Activated CD8-positive, alpha-beta T cell treated with anti-CD3 and anti-CD28 coated beads, Interleukin-2, amount 10 ng/mL, durations not matched to agents 7 days and 5 days (primary cell): ENCODE results near the gene MIER2. TPM values are rescaled to one million over a fixed set of nuclear protein-coding genes. Genes with fewer than 3 reads are reported as not detected.

Experiments
- ATAC-seq: fragments of 150-1000 bp; cut with Tn5 transposase; one replicate; pipeline ENCODE4 v1.10.0; 2021; ENCODE audit warnings: moderate library complexity
- CTCF ChIA-PET: fragments of 350-600 bp; sonication (Branson Sonifier 250); formaldehyde crosslinking; loops from one replicate; lab custom pipeline; 2021; ENCODE audit warnings: antibody characterized with exemption; lab: Charles Lee
- POLR2A ChIA-PET: fragments of 350-600 bp; sonication (Branson Sonifier 250); formaldehyde crosslinking; loops from one replicate; lab custom pipeline; 2021; ENCODE audit warnings: antibody characterized with exemption; lab: Charles Lee
- DNase-seq: peaks from one replicate; pipeline ENCODE4 v3.0.0-alpha.2; 2020
- H3K27ac Mint-ChIP-seq: one replicate; pipeline ENCODE4 v1.8.0; 2021; ENCODE audit warnings: mild to moderate bottlenecking, mixed read lengths
- H3K27me3 Mint-ChIP-seq: one replicate; pipeline ENCODE4 v1.8.0; 2021; ENCODE audit warnings: low read depth, mixed read lengths
- H3K36me3 Mint-ChIP-seq: one replicate; pipeline ENCODE4 v1.8.0; 2021; ENCODE audit warnings: low read depth, mixed read lengths
- H3K4me1 Mint-ChIP-seq: one replicate; pipeline ENCODE4 v1.8.0; 2021; ENCODE audit warnings: low read depth, mixed read lengths
- H3K4me3 Mint-ChIP-seq: one replicate; pipeline ENCODE4 v1.8.0; 2021; ENCODE audit warnings: mild to moderate bottlenecking, mixed read lengths
- H3K9me3 Mint-ChIP-seq: one replicate; pipeline ENCODE4 v1.8.0; 2022; ENCODE audit warnings: mixed read lengths; ENCODE audit not compliant: insufficient read depth
- total RNA-seq, 2 experiments: library from RNA; stranded (reverse); gene quantifications; one replicate each; pipeline ENCODE4 v1.2.3, GENCODE V29; 2021

The MIER2 gene
- total RNA-seq, 2 experiments from 2014 or later: 21.6 to 23.1 TPM

GRCh38 chr19:347946-348861, 3.6 kb upstream of the MIER2 start:
- no peak overlapping the region for H3K27ac Mint-ChIP-seq
- CTCF ChIA-PET: no interaction called here
- H3K36me3 Mint-ChIP-seq: peaks cover 4% of the 10 kb centered on the region
- H3K4me3 Mint-ChIP-seq: no peak overlapping the region
- H3K27me3 Mint-ChIP-seq: peaks cover 8% of the 10 kb centered on the region
- DNase-seq: no peak
- no peak for ATAC-seq
- POLR2A ChIA-PET: no interaction called here
- peaks cover 5% of the 10 kb centered on the region for H3K9me3 Mint-ChIP-seq
- peaks cover 17% of the 10 kb centered on the region for H3K4me1 Mint-ChIP-seq

DNA sequence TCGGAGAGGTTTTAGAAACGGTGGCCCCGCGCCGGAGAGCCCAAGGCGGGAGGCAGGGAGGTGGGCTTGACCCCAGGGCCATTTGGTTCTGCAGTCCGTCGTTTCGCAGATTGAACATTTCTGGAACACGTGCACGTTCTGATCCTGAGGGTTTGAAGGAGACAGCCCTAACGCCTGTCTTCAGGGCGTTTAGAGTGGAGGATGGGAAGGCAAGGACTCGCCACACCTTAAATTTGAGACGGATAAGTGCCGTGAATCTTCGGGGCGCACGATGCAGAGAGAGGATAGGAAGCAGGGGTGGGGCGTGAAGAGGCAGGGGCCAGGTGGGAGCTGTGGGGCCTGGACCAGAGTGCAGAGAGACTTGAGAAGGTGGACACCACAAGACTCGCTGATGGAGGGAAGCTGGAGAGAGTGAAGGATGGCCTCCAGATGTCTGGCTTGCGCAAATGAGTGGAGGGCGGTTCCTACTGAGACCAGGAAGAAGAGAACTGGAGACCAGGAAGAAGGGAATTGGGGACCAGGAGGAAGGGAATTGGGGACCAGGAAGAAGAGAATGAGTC, 804 bp upstream of the MIER2 start:
- Mint-ChIP-seq H3K9me3 (no peaks in the 10 kb centered on the region), H3K27ac (no peak overlapping the region), H3K36me3 (peaks cover 7% of the 10 kb centered on the region), H3K4me1 (peaks cover 40% of the 10 kb centered on the region), H3K4me3 (peak overlapping the region; percentile 74), H3K27me3 (peaks cover 8% of the 10 kb centered on the region)
- ATAC-seq: no peak
- DNase-seq: no peak
- ChIA-PET POLR2A (no interaction called here), CTCF (no interaction called here)

DNA sequence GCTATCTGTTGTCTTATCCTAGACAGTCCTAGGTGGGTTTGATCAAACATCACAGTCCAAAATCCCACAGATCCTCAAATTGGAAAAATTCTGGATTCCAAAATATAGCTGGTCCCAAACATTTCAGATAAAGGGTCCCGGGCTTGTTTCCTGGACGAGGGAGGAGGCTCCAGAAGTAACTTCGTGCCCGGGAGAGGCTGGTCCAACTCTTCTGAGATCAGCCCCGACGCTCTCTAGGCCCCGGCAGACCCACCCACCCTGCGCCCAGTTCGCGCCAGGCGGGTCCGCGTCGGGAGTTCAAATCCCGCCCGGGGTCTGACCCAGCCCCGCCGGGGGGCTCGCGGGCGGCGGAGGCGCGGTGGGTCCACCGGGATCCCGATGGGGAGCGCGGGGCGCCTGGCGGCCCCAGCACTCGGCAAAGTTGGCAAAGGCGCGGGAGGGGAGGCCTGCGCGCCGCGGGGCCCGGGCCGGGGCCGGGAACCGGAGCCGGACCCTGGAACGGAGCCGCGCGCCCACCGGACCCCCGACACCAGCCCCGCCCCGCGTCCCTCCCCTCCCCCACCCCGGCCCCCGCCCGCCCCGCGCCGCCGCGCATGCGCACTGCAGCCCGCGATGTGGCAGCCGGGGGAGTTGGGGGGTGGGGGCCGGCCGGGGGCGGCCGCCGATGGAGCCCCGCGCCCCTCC, 513 bp downstream of the MIER2 start:
- no peaks in the 10 kb centered on the region for H3K9me3 Mint-ChIP-seq
- peak overlapping the region; percentile 73 for H3K4me3 Mint-ChIP-seq
- POLR2A ChIA-PET: no interaction called here
- peaks cover 17% of the 10 kb centered on the region for H3K36me3 Mint-ChIP-seq
- ATAC-seq (peak; percentile 49), DNase-seq (peak; percentile 40)
- CTCF ChIA-PET: interaction anchor here (1.0 to 1.4 kb wide), 2 partner anchors 48 to 167 kb away, joined by 3 to 4 read pairs; no protein-coding TSS in a partner anchor
- peaks cover 8% of the 10 kb centered on the region for H3K27me3 Mint-ChIP-seq
- H3K27ac Mint-ChIP-seq: peak overlapping the region; percentile 59
- peaks cover 47% of the 10 kb centered on the region for H3K4me1 Mint-ChIP-seq

DNA sequence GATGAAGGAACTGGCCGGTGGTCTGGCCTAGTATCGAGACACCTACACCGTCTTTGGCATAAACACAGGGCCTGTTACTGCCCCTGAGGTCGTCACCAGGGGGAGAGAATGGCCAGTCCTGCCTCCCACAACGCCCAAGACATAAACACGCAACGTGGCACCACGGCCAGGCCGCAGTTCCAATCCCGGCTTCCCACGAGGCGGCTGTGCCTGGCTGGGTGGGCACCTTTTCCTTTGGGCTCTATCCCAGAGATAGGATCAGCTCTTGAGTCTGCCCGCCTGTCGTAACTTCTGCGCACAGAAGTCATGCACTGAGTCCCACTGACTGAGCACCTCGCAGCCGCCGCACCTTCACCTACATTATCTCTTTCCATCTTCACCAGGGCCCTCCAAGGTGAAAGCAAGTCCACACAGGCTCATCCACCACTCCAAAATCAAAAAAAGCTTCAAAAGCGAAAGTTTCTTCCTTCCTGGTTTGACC, 1.1 kb downstream of the MIER2 start:
- ChIA-PET POLR2A (no interaction called here), CTCF (interaction anchor here (1.0 to 1.4 kb wide), 2 partner anchors 48 to 167 kb away, joined by 3 to 4 read pairs; no protein-coding TSS in a partner anchor)
- Mint-ChIP-seq H3K27ac (peak overlapping the region; percentile 59), H3K9me3 (no peaks in the 10 kb centered on the region), H3K27me3 (peaks cover 8% of the 10 kb centered on the region), H3K4me3 (peak overlapping the region; percentile 73), H3K4me1 (peaks cover 52% of the 10 kb centered on the region), H3K36me3 (peaks cover 22% of the 10 kb centered on the region)
- DNase-seq: no peak
- ATAC-seq: peak; percentile 10

DNA sequence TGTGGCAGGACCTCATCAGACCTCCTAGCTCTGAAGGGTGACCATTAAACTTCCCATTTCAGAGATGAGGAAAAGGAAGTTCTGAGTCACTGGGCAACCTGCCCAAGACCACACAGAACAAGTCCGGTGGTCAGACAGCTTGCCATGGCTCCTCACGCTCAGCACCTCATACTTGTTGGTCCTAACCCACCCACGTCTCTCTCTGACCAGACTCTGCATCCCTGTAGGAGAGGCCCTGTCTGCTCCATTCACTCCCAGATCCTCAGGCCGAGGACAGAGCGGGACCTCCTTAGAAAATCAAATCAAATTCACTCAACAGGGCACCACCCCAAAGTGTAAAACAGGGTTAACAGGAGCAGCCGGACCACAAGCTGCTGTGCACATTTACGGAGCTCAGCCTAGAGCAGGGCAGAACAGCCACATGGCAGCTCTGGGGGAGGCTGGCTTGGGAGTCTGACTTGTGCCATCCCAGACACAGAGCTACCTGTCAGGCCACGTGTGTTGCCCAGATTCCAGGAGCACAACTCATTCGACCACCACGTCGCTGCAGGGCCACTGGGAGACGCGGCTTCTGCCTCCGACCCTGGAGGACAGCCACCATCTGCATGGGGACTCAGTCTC, 1.7 kb downstream of the MIER2 start:
- ATAC-seq: no peak
- Mint-ChIP-seq H3K4me1 (peaks cover 55% of the 10 kb centered on the region), H3K9me3 (no peaks in the 10 kb centered on the region), H3K27me3 (peaks cover 8% of the 10 kb centered on the region), H3K4me3 (peak overlapping the region; percentile 73), H3K36me3 (peaks cover 26% of the 10 kb centered on the region), H3K27ac (no peak overlapping the region)
- no peak for DNase-seq
- POLR2A ChIA-PET: no interaction called here
- CTCF ChIA-PET: interaction anchor here (1.0 to 1.4 kb wide), 2 partner anchors 47 to 168 kb away, joined by 3 to 4 read pairs; no protein-coding TSS in a partner anchor

DNA sequence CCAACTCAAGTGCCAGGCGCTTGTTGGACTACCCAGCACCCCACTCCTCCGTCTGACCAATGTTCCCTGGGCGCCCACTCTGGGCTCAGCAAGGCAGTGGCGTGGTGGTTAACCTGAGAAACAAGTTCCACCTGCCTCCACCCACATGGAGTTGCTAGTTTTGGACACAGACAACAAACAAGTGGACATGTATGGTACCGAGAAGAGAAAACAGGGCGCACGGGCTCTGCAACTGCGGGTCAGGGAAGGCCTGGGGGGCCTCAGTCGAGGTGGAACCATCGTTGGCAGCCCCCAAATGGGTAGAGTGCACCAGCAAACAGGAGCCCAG, 2.5 kb downstream of the MIER2 start:
- ATAC-seq (no peak), DNase-seq (no peak)
- Mint-ChIP-seq H3K4me3 (no peak overlapping the region), H3K27me3 (peaks cover 8% of the 10 kb centered on the region), H3K4me1 (peaks cover 55% of the 10 kb centered on the region), H3K9me3 (no peaks in the 10 kb centered on the region), H3K27ac (no peak overlapping the region), H3K36me3 (peaks cover 28% of the 10 kb centered on the region)
- ChIA-PET POLR2A (no interaction called here), CTCF (no interaction called here)

GRCh38 chr19:341386-342127, 3.0 kb downstream of the MIER2 start:
- H3K36me3 Mint-ChIP-seq: peaks cover 30% of the 10 kb centered on the region
- no peak overlapping the region for H3K27ac Mint-ChIP-seq
- no peak for ATAC-seq
- H3K4me1 Mint-ChIP-seq: peaks cover 55% of the 10 kb centered on the region
- no peaks in the 10 kb centered on the region for H3K9me3 Mint-ChIP-seq
- no peak for DNase-seq
- peaks cover 8% of the 10 kb centered on the region for H3K27me3 Mint-ChIP-seq
- POLR2A ChIA-PET: no interaction called here
- CTCF ChIA-PET: no interaction called here
- H3K4me3 Mint-ChIP-seq: no peak overlapping the region

- H3K4me1 Mint-ChIP-seq: peaks cover 55% of the 10 kb centered on the region
- no peak for ATAC-seq
- H3K4me3 Mint-ChIP-seq: no peak overlapping the region
- POLR2A ChIA-PET: no interaction called here
- H3K27me3 Mint-ChIP-seq: peaks cover 4% of the 10 kb centered on the region
- no peak for DNase-seq
- peaks cover 30% of the 10 kb centered on the region for H3K36me3 Mint-ChIP-seq
- H3K27ac Mint-ChIP-seq: no peak overlapping the region
- CTCF ChIA-PET: no interaction called here
- H3K9me3 Mint-ChIP-seq: no peaks in the 10 kb centered on the region
Observed at GRCh38 chr19:340620-341385, 3.8 kb downstream of the MIER2 start.

- Mint-ChIP-seq H3K4me3 (no peak overlapping the region), H3K4me1 (peaks cover 46% of the 10 kb centered on the region), H3K27ac (no peak overlapping the region), H3K27me3 (no peaks in the 10 kb centered on the region), H3K36me3 (peaks cover 35% of the 10 kb centered on the region), H3K9me3 (no peaks in the 10 kb centered on the region)
- ChIA-PET POLR2A (no interaction called here), CTCF (no interaction called here)
- ATAC-seq (no peak), DNase-seq (no peak)
Observed at GRCh38 chr19:339262-339887, 5.2 kb downstream of the MIER2 start.

DNA sequence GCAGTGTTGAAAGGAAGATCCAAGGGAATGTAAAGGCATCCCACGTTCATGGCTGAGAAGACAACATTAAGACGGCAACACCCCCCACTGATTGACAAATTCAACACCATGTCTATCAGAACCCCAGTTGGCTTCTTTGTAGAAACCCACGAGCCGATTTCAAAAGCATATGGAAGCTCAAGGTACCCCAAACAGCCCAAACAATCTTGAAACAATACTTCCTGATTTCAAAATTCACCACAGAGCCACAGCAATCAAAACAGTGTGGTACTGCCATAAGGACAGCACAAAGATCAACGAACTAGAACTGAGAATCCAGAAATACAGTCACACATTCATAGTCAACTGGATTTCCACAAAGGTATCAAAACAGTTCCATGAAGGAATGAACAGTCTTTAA, 6.2 kb downstream of the MIER2 start:
- ATAC-seq (no peak), DNase-seq (no peak)
- Mint-ChIP-seq H3K36me3 (peaks cover 35% of the 10 kb centered on the region), H3K4me1 (peaks cover 40% of the 10 kb centered on the region), H3K4me3 (no peak overlapping the region), H3K27me3 (no peaks in the 10 kb centered on the region), H3K9me3 (no peaks in the 10 kb centered on the region), H3K27ac (no peak overlapping the region)
- CTCF ChIA-PET: no interaction called here
- POLR2A ChIA-PET: no interaction called here
